ENCODE data around the gene SPDYE4.

SPDYE4 gene

DNA sequence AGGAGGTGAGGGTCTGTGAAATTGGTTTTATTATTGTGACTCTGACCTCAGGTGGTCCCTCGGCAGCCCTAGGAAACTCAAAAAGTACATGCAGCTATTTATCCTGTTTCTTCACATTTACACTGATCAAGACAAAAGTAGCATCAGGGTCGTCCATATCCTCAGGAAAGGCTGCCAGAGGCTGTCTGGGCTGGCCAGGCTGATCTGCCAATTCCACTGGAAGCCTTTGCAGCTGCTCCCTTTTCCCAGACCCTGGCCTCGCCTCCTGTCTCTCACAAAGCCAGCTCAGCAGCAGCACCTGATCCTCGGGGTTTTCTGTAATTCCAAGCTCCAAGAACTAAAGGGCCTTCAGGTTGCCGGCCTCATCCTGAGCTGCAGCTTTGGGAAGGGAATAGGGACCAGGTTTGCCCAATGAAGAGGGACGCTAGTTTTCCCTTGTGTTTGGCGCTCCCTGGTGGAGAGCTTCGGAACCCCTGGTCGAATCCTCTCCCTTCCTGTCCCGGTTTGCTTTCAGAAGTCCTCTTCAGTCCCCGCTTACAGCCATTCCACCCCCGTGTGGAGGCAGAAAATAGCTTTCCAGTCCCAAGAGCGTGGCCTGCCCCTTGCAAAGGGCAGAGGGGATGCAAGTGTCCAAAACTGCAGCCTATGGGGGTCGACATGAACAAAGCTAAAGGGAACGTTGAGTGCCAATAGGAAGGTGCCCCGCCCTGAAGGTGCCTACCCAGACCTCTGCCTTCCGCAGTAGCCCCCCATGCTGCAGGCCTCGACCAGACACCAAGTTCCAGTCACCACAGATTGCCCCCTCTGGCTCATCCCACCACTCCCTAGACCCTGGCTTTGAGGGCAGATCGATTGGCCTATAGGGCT is 27.4 kb upstream of the SPDYE4 start:
- DNase-seq (ENCODE audit: low read depth) = no peak

- no peak for DNase-seq (ENCODE audit: low read depth)
Measured at GRCh38 chr17:8782176-8782575, 23.8 kb upstream of the SPDYE4 start.

GRCh38 chr17:8781776-8782175 is 23.4 kb upstream of the SPDYE4 start:
- DNase-seq (ENCODE audit: low read depth) = no peak

DNA sequence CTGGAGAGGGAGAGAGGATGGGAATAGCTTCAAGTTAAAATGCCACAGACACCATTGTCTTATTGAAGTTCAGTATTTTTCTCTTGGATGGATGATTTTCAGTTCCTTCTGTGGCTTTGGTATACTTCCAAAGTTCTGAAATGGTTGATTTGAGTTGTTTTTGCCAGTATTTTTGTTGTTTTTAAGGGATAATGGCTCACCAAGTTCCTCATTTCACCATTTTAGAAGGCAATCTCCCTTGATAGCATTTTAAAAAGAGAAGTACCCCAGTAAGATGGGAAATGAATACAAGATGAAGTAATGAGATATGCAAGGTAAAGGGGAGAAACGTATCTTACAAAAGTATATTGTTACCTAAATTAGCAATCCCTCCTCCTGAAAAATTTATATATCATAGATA is 18.5 kb upstream of the SPDYE4 start:
- no peak for DNase-seq (ENCODE audit: low read depth)

- DNase-seq (ENCODE audit: low read depth) = no peak
Measured at GRCh38 chr17:8776248-8776647, 17.9 kb upstream of the SPDYE4 start.

DNA sequence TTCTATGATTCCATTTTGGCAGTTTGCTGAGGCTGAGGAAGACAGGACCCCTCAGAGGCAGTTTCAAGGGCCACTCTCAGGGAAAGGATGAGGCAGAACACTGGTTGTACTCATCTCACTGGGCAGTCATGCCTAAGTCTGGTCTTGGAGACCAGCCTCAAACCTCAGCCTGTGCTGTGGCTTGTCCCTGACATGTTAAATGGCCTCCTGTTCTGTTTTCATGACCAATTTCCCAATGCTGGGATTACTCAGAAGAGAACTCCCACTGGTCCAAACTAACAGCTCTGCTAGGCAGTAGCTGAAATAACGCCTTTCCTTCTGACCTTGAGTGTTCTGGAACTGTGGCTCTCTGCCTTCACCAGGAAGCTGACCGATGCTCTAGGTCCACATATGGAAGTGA is 8.4 kb upstream of the SPDYE4 start:
- DNase-seq (ENCODE audit: low read depth) = no peak

DNA sequence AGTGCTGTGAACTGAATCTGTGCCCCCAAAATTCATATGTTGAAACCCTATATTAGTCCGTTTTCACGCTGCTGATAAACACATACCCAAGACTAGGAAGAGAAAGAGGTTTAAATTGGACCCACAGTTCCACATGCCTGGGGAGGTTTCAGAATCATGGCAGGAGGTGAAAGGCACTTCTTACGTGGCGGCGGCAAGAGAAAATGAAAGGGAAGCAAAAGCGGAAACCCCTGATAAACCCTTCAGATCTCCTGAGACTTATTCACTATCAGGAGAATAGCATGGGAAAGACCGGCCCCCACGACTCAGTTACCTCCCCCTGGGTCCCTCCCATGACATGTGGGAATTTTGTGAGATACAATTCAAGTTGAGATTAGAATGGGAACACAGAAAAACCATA is 3.7 kb upstream of the SPDYE4 start:
- no peak for DNase-seq (ENCODE audit: low read depth)

DNA sequence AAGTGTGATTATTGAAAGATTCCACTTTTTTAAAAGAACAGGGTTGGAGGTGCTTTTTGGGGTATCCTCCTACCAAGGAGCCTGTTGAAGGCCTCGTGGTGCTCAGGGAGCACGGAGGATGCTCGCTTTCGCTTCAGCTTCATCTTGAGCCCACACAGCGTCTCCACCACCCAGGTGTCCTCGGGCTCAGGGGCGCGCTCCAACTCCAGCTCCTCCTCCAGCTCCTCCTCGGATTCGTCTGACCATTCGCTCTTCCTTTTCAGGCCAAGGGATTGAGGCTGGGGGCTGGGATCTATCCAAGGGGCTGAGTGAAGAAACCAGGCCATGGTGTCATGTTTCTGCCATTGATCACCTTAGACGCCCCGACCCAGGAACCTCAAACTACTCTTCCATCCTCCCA is 1.2 kb downstream of the SPDYE4 start:
- DNase-seq (ENCODE audit: low read depth) = no peak

- DNase-seq (ENCODE audit: low read depth) = no peak
Measured at GRCh38 chr17:8755590-8756255, 2.6 kb downstream of the SPDYE4 start.

- DNase-seq (ENCODE audit: low read depth) = no peak
Measured at GRCh38 chr17:8754890-8755289, 3.5 kb downstream of the SPDYE4 start.

GRCh38 chr17:8753976-8754440 is 4.3 kb downstream of the SPDYE4 start:
- no peak for DNase-seq (ENCODE audit: low read depth)

GRCh38 chr17:8753136-8753975 is 5.0 kb downstream of the SPDYE4 start:
- no peak for DNase-seq (ENCODE audit: low read depth)

DNA sequence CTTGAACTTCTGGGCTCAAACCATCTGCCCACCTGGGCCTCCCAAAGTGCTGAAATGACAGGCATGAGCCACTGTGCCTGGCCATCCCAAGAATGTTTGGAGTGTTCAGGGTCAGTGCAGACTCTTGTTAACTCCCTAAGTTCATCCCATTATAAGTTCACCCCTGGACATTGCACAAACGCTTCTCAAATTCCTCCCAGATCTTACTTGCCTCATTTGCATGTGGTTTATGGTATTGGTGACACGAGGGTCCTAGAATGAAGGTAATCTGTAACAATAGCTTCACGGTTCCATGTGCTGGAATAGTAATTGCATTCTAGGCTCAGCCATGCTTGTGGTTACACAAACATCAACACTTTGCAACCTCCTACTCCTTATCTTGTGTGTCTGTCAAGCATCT is 8.7 kb downstream of the SPDYE4 start:
- no peak for DNase-seq (ENCODE audit: low read depth)

- no peak for DNase-seq (ENCODE audit: low read depth)
Measured at GRCh38 chr17:8747742-8748141, 10.6 kb downstream of the SPDYE4 start.

- DNase-seq (ENCODE audit: low read depth) = no peak
Measured at GRCh38 chr17:8746501-8747236, 11.7 kb downstream of the SPDYE4 start.

DNA sequence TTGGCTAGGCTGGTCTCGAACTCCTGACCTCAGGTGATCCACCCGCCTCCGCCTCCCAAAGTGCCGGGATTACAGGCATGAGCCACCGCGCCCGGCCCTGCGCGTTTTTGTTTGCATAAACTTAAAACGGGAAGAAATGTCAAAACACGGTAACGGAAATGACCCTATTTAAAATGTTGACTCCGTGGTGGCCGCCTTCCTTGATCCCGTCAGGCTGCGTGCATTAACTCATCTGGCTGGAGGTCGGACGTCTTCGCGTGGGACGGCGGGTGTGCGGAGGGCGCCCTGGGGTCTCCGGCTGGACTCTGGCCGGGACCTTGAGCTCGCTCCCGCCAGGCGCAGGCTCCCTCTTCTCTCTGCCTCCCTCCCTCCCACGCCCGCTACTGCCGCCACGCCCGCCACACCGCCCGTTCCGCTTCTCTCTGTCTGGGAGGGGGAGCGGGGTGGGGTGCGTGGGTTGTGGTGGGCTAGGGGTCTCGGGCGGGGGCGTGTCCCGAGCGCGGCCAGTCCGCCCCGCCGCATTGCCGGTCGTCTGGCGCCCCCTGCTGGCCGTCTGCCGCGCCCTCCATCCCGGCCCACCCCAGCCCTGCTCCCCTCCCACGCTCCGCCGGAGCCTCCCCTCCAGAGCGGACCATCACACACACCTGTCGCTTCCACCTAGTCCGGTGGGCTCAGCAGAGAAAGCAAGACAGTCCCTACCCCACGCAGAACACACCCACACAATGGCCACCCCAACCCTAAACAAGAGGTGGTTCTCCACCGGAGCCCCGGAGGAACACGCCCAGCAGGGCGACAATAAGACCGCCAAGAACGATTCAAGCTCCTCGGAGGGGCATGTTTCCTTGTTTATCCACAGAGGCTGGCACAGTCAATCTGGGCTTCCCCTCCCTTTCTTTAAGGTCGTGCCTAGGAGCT is 12.5 kb downstream of the SPDYE4 start:
- DNase-seq (ENCODE audit: low read depth) = no peak

DNA sequence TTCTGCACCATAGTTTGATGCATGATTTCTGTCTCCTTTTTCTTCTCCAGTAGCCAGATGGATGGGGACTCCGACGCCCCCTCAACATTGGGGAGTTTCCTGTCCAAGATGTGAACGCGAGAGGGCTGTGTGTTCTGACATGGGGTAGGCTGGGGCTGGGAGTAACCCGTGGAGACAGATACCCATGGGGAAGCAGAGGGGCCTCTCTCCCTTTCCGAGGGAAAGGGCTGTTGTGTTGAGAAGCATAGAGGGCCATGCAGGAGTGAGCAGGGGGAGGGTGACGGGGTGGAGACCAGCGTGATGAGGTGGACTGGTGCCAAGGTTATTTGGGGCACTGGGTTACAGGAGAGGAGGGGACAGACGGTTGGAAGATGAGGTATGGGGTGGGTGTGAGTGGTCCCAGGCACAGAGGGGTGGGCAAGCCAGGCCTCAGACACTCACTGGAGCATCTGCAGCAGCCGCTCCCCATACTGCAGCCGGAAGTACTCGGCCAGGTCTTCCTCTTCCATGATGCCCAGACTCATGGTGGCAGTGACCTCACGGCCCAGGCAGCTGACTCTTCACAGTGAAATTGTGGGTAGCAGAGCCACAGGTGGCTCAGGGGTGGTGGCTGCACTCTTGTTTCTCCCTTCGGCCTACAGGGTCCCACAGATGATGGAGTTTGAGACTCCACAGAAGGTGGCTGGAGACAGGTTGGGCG is 14.1 kb downstream of the SPDYE4 start:
- DNase-seq (ENCODE audit: low read depth) = no peak

GRCh38 chr17:8742819-8743218 is 15.5 kb downstream of the SPDYE4 start:
- no peak for DNase-seq (ENCODE audit: low read depth)

DNA sequence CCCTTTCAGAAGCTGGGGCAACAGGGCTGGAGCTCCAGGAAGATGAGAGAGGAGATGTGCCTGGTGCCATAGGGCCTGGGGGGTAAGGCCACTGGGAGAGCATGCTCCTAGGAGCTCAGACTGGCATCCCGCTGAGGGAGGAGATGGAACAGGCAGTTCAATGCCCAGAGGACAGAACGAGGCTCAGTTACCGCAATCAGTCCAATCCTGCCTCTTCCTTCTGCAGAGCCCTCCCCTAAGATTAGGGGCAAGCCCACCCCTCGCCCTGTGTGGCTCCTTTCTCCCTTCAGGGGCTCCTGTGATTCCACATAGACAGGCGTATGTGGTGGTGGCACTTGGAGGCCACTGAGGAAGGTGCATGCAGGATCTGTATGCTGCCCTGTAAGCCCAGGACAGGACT is 16.1 kb downstream of the SPDYE4 start:
- no peak for DNase-seq (ENCODE audit: low read depth)

DNA sequence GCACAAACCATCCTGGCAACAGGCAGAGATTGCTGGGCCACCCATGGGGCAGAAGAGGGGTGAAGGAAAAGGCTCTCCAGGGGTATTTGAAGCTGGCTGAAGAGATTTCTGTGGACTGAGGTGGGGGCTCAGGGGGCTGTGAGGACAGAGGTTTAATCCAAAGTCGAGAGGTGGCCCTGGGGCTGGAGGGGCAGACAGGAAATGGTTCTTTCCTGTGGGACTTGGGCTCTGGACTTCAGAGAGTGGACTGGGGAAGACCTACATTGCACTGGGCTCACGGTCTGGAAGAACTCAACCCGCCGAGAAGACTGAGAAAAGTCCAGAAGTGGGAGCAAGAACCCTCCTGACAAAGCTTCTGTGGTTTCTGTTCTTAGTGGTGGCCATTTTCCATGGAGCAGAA is 16.6 kb downstream of the SPDYE4 start:
- no peak for DNase-seq (ENCODE audit: low read depth)

Data from GM04503 (cell line).